HTR-8/SVneo (cell line): ENCODE results near the gene MANEAL.

Source experiments
- DNase-seq: peaks from one replicate; pipeline ENCODE4 v3.0.0; 2011; ENCODE audit warnings: low spot score, mixed read lengths; ENCODE audit not compliant: insufficient read length
- FAIRE-seq: peaks from 2 replicates; lab custom pipeline; 2011; peaks lifted over from hg19 to GRCh38; lab: Jason Lieb, UNC

The MANEAL gene

GRCh38 chr1:37778654-37779053 is 15.0 kb upstream of the MANEAL start:
- FAIRE-seq (no peak), DNase-seq (no peak)

GRCh38 chr1:37782491-37782890 is 11.2 kb upstream of the MANEAL start:
- FAIRE-seq = no peak

GRCh38 chr1:37792943-37793686 is 532 bp upstream of the MANEAL start:
- FAIRE-seq (no peak), DNase-seq (no peak)

More at GRCh38 chr1:37782491-37782890, 11.2 kb upstream of the MANEAL start:
- DNase-seq = no peak

- FAIRE-seq = no peak
- DNase-seq = peak; percentile 34
These were observed 1.0 kb downstream of the MANEAL start for GRCh38 chr1:37794372-37795339.

- no peak for DNase-seq
- FAIRE-seq = no peak
These were observed 1.9 kb downstream of the MANEAL start for GRCh38 chr1:37795340-37796125.

GRCh38 chr1:37797750-37798345 is 4.2 kb downstream of the MANEAL start:
- DNase-seq (no peak), FAIRE-seq (no peak)

GRCh38 chr1:37802439-37802838 is 8.8 kb downstream of the MANEAL start:
- FAIRE-seq (no peak), DNase-seq (no peak)

- DNase-seq = no peak
- no peak for FAIRE-seq
These were observed 13.5 kb downstream of the MANEAL start for GRCh38 chr1:37807220-37807554.

- peak; percentile 95 for DNase-seq
- peak; percentile 49 for FAIRE-seq
These were observed 14.1 kb downstream of the MANEAL start, which contains the start of the genes C1orf122 and YRDC for GRCh38 chr1:37807555-37808368. C1orf122 (plus strand) TSS chr1:37807790; CDS start chr1:37808405, 615 bp downstream. YRDC (minus strand) TSS chr1:37808208; CDS start chr1:37808180, 28 bp downstream.

- peak; percentile 63 for DNase-seq
- FAIRE-seq = no peak
These were observed 15.0 kb downstream of the MANEAL start for GRCh38 chr1:37808369-37809319.

GRCh38 chr1:37809942-37810341 is 16.3 kb downstream of the MANEAL start:
- FAIRE-seq (no peak), DNase-seq (no peak)

- no peak for FAIRE-seq
These were observed 17.5 kb downstream of the MANEAL start for GRCh38 chr1:37811027-37811655.

GRCh38 chr1:37813529-37814145 is 20.0 kb downstream of the MANEAL start:
- DNase-seq = no peak
- FAIRE-seq = no peak

More at GRCh38 chr1:37811027-37811655, 17.5 kb downstream of the MANEAL start:
- peak; percentile 53 for DNase-seq

GRCh38 chr1:37814252-37814651 is 20.6 kb downstream of the MANEAL start:
- FAIRE-seq (no peak), DNase-seq (no peak)

GRCh38 chr1:37817481-37817880 is 23.8 kb downstream of the MANEAL start:
- DNase-seq = no peak
- no peak for FAIRE-seq

GRCh38 chr1:37821481-37821880 is 27.8 kb downstream of the MANEAL start:
- DNase-seq (no peak), FAIRE-seq (no peak)
